OCI-LY7 (cell line): Measurements from ENCODE around the gene MAP3K21.

Experiments
- CTCF ChIP-seq: fragments of 200-600 bp; sonication (generic); conservative IDR thresholded peaks from 2 replicates; pipeline ENCODE4 v1.5.1; 2014; ENCODE audit warnings: mild to moderate bottlenecking, antibody characterized with exemption, low read length, moderate library complexity, mixed read lengths
- EZH2phosphoT487 ChIP-seq: fragments of 200-600 bp; sonication (generic); IDR thresholded peaks from 2 replicates; pipeline ENCODE4 v1.6.1; 2018; ENCODE audit warnings: low read depth, borderline replicate concordance, mild to moderate bottlenecking, mixed run types, antibody characterized with exemption, low read length, moderate library complexity, mixed read lengths

- TF ChIP-seq CTCF (no peak), EZH2phosphoT487 (no peak)
Measured at GRCh38 chr1:233342086-233342485, 14.6 kb downstream of the MAP3K21 start.
